GM21528 (cell line): ENCODE data around the gene SCNN1A.

Experiments used
- ATAC-seq: cut with Tn5 transposase; IDR thresholded peaks from one replicate; pipeline ENCODE4 v1.9.1; 2021; ENCODE audit warnings: mild to moderate bottlenecking, moderate library complexity; ENCODE audit not compliant: unreplicated experiment, low FRiP score

The SCNN1A gene

DNA sequence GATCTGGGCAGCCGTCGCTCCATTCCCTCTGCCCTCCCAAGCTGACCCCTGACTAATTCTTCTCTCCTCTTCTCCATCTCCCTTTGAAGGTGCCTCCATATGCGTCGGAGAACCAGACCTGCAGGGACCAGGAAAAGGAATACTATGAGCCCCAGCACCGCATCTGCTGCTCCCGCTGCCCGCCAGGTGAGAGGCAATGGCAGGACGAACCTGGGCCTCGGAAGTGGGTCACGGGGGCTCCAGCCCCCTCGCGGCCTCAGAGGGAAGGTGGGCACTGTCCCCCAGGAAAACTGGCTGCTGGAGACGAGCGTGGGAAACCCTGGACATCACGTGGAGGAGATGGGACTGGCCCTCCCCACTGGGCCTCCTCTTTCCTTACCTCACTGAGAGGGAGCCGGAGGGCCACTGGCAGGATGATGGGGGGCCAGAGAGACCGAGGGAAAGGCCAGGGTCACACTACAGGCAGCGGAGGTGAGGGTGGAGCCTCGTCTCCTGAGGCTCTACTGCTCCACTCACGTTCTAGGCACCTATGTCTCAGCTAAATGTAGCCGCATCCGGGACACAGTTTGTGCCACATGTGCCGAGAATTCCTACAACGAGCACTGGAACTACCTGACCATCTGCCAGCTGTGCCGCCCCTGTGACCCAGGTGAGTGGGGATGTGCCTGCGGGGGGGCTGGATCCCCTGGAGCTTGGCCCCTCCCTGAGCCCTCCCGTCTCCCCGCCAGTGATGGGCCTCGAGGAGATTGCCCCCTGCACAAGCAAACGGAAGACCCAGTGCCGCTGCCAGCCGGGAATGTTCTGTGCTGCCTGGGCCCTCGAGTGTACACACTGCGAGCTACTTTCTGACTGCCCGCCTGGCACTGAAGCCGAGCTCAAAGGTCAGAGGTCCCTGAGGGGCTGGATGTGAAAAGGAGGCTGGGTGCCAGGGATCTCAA, 9.4 kb upstream of the SCNN1A start:
- no peak for ATAC-seq

DNA sequence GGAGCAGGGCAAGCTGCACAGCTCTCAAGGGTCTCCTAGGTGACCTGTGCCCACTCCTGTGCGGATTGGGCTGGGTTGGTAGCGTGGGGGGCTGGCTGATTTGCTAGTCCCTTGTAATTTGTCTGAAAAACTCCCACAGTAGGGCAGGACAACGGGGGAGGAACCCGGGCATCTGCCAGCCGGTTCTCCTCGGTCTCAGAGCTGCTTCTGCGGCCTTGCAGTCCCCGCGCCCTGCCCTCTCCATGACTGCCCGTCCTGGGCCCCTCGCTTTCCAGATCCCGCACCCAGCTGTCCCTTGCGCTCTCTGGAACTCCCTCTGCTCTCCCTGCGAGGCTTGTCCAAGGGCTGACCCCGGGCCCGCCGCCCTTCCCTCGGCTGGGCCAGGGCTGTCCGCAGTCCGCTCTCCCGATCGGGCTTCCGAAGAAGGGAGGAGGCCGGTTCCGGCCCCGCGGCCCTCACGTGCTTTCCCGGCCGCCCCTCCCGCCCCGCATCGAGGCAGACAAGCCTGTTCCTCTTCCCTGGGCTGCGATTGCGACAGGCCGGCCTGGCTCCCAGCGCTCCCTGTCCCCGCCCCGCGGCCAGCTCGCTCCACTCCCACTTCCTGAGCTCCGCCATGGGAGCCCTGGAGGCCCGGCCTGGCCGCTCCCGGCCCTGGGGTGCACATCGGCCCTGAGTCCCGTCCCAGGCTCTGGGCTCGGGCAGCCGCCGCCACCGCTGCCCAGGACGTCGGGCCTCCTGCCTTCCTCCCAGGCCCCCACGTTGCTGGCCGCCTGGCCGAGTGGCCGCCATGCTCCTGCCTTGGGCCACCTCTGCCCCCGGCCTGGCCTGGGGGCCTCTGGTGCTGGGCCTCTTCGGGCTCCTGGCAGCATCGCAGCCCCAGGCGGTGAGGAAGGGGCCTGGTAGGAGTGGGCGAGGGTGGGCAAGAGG, 8.5 kb upstream of the SCNN1A start, which contains the start of gene LTBR:
LTBR (plus strand) TSS at position 591 of the 927 bp plus-strand sequence; CDS start at position 788, 197 bp downstream.
- ATAC-seq = no peak

DNA sequence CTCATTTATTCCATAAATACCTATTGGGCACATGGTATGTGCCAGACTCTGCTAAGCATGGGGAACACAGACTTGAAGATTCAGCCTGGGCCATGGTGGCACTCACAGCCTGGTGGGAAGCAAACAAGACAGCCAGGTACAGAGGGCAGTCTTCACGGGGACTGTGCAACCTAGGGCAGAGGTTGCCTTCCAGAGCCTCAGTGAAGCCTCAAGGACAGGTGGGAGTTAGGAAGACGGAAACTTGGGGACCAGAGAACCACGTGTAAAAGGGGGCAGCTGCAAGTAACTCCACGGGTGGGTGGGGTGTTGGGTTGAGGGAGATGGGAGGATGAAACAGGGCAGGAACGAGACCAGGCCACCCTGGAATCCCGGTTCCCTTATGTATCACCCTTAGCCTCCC, 7.6 kb upstream of the SCNN1A start:
- ATAC-seq = no peak

DNA sequence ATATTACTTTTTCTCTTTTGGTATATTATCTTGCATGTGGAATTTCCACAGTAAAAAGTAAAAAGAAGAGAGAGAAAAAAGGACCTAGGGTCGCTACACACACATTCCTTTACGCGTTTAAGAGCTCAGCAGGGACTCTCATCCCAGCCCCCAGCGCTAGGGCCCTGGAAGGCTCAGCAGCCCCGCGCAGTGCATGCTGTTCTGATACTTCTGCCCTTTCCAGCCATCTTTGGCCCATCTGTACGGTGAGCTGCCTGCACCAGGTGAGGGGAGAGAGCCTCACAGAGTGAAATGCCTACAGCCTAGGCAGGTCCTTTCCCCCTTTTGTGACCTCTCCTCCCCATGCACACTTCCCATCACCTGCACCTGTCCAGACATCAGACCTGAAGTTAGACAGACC, 7.0 kb upstream of the SCNN1A start:
- ATAC-seq = no peak

DNA sequence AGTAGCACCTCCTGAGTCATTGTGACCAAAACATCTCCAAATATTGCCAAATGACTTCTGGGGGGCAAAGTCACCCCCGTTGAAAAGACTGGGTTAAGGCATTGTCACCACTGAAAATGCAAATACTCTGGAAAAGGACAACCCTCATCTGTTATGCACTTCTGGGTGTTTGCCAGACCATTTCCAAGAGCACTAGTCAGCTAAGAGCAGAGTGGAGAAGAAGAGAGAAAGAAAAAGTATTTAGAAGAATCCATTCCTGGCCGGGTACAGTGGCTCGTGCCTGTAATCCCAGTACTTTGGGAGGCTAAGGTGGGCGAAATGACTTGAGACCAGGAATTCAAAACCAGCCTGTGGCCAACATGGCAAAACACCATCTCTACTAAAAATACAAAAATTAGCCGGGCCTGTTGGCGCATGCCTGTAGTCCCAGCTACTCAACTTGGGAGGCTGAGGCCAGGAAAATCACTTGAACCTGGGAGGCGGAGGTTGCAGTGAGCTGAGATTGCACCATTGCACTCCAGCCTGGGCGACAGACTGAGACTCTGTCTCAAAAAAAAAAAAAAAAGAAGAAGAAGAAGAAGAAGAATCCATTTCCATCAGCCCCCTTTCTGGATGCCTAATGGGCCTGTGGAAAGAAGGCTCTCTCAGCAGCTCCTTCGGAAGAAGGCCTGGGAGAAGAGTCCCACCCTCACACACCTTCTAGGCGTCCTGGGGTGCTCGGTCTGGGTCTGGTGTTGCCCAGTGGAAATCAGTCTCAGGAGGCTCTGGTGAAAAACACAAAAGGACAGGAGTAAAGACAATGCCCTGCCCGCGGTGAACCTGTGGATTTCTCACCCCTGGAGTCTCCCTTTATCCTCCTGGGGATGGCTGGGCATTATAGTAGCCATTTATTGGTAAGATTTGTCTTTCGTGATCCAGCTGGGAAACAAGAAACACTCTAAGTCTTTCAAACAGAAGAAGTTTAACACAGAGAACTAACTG, 5.1 kb upstream of the SCNN1A start:
- no peak for ATAC-seq

DNA sequence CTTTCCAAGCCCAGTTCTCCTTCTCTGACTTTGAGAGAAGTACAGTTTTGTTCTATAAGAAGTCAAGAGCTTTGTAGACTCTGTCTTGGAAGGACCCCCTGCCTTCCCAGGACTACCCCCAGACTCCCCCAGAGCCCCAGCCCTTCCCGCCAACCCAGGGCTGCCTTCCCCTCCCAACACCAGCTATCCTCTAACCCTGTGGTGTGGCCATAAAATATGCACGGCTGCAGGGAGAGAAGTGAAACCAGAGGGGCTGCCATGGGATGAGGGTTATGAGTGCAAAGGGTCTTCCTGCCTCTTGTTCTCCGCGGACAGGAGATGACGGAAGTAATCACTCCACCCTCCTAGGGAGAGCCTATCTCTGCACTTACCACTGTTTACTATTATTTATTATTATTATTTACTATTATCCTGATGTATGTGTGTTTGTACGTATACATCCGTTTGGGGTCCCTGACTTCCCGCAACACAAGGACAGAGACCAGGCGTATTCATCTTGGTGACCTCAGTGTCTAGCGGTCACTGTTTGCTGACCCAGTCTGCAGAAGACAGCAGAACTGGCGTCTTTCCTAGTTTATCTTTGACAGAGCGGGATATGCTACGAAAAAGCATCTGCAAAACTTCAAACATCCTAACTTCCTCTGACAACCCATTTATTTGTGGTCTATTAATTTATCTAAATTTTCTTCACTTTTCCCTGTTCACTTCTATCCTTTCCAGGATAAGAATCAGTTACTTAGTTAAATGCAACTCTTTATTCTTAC, 3.5 kb upstream of the SCNN1A start:
- ATAC-seq = no peak

DNA sequence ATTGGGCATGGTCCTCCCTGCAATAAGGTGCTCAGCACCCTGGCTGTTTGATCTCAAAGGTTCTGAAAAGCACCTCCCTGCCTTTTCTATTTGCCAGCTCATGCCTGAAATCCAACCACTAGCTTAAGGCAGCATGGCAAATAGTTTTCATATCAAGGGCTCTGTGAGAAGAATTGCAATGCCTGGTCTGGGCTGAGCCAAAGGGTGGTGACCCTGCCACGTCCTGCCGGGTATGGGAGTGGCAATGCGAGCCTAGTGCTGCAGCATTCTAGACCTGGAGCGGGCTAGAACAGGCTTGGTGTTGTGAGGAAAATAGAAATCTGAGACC, 2.3 kb upstream of the SCNN1A start:
- ATAC-seq = no peak

DNA sequence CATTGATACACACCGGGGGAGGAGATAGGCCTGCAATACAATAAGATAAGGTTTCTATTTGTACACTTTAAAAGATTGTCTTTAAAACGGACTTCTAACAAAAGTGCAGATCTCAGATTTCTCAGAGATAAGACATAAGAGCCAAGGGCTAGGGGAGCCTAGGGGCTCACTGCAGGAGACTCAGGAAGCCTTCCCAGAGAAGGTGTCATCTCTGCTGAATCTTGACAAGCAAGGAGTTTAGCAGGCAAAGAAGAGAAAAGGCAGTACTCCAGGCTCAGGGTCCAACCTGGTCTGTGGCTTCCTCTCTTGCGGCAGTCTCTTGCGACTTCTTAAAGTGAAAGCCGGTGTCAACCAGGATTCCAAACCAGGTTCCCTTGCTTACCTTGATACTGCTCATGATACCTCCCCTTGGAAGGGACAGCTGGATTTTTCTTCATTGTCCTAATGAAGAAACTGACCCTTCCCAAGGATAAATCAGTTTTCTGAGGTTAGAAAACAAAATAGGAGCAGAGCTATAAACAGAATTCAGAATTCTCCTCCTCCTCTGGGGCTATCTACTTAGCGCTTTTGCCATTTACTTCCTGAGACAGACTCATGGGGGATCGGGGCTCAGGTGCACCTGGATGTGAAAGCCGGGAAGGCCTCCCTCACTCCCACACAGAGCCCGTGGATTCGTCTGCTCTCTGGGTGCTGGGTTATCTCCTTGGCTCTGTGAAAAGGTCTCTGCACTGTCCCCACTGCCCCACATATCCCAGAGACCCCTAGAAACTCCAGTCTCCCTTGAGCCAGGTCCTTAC, 1.7 kb upstream of the SCNN1A start:
- no peak for ATAC-seq

DNA sequence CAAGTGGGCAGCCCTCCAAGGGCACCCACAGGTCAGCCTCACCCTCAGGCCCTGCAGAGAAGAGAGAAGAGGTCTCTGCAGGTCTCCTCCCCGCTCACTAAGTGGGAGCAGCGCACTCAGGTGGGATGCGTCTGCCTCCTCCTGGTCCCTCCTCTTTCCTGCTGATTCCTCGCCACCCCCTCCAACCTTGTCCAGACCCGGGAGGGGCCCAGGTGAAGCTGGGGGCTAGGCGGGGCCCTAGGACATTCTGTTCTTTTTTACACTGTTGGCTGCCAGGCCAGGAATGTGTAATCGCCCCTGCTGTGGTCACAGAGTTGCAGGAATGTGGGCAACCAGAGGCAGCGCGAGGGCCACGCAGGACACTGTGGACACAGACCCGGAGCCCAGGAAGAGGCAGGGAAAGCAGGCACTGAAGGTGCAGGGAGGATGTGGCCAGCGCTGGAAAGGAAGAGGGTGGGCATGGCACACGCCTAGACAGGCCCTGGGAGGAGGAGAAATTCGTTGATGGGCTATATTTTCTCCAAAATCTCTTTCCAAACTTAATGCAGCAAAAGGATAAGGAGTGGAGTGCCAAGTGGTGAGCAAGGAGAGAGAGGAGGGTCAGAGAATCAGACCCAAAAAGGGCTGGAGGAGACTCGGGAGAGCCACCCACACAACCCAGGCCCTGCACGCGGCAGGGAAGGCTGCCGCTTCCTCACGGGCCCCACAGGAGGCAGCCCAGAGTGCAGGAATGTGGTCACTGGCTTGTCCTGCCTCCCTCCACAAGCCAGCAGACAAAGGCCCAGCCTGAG, 911 bp upstream of the SCNN1A start:
- no peak for ATAC-seq

DNA sequence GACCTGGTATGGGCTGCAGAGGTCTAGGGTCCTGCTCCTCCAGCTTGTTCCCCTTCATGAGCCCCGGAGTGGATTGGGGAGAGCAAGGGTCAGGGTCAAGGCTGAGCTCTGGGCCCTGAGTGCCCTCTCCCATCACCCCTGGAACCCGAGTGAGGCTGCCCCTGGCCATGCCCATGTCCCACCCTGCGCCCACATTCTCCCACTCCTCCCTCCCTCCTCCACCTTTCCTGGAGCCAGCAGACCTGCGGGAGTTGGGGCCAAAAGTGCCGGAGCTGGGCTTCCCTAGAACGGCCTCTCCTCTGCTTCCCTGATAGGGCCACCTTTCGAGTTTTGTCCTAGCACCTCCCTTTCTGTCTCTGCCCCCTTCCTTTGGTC, 590 bp downstream of the SCNN1A start:
- ATAC-seq = no peak

DNA sequence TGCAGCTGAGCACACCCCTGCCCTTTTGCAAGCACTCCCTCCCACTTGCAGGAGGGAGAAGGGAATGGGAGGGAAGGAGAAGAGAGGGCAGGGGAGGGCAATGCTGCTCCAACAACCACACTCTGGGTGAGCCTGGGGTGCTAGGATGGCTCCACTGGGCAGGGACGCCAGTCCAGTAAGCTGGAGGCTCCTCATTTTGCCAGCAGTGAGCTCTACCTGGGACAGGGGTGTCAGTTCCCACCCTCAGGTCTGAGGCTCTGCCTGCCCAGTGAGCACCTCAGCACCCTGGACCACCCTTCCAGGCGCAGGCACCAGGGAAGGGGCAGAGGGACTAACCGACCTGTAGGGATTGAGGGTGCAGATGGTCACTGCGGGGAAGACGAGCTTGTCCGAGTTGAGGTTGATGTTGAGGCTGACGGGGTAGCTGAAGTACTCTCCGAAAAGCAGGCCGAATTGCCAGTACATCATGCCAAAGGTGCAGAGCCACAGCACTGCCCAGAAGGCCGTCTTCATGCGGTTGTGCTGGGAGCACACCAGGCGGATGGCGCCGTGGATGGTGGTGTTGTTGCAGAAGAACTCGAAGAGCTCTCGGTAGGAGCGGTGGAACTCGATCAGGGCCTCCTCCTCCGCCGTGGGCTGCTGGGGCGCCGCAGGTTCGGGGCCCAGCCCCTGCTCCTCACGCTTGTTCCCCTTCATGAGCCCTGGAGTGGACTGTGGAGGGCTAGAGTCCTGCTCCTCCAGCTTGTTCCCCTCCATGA, 1.2 kb downstream of the SCNN1A start:
- ATAC-seq = no peak

DNA sequence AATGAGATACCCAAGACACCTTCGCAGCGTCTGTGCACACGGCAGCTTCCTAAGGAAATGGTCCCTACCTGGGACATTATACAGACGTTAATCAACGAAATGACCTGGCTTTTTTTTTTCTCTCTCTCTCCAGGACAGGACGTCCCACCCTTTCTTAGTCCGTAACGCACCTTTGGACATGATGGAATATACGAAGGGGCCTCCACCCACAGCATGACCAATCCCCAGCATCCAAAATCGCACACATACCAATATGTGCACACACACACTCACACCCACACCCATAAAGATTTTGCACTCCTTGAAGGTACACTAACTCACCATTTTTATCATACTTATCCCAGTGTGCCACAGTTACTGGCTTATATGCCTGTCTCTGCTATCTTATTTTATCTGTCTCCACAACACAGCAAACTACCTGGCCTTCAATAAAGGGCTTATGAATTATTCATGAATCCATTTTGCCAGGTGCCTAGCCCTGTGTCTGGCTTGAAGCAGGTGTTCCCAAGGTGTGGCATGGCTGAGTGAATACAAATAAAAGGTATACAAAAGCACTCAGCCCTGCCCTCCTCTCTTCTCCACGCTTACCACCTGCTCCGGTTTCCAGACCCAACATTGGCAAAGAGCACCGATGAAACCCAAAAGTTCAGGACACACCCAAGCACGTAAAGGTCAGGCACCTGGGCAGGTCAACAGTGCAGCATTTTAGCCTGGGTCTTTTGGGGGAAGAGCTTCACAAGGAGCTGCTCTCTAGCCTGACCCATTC, 2.2 kb downstream of the SCNN1A start:
- ATAC-seq = no peak

DNA sequence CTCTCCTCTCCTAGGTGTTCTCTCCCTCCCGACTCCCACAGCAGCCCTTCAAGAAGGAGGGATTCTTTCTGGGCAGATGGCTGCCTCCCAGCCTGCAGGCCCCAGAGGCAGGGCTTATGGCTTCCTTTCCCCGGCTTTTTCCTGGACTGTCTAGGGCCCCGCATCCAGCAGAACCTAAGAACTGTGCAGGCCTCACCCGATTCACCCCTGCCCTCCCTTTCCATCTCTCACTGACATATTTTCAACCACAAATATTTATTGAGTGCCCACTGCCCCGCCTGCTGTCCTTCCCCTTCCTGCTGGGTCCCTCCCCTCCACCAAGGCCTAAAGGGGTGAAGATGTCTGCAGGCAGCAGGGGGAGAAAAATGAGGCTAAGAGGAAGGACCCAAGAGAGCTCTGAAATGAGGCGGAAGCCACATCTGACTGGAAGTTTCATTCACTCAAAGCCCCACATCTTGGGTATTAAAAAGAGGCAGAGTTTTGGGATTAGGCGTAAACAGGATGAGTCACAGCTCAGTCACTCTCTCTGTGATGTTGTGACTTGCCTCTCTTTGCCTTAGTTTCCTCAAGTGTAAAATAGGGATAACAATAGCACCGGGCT, 2.9 kb downstream of the SCNN1A start:
- ATAC-seq = no peak

DNA sequence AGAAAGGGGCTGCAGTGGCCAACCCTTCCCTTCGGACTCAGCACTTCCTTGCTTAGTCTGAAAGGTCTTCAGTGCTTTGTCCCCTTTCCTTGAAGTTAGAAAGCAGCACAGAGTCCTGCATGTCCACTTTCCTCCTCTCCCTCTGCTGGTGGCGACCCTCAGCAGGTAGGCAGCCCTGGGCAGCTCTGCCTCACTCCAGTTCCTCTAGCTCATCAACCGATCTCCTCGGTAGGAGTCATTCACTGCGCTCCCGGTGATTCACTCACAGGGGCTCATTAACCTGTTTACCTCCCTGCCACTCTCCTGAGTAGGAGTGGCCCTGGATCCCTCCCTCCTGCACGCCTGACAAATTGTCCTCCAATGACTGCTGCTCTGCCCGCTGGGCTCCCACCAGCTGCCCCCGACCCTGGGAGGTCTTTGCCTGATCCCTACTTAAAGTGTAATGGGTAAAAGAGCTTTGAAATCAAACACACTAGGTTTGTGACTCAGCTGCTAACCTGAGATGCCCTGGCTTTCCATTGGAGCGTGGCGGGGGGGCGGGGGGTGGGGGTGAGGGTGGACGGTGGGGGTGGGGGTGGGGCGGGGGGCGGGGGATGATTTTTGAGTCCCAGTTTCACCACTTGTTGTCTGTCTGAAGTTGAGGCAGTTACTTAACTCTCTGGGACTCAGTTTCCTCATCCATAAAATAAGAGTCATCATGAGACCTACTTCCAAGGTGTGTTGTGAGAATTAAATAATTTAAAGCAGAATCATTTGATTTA, 4.2 kb downstream of the SCNN1A start:
- ATAC-seq = no peak

DNA sequence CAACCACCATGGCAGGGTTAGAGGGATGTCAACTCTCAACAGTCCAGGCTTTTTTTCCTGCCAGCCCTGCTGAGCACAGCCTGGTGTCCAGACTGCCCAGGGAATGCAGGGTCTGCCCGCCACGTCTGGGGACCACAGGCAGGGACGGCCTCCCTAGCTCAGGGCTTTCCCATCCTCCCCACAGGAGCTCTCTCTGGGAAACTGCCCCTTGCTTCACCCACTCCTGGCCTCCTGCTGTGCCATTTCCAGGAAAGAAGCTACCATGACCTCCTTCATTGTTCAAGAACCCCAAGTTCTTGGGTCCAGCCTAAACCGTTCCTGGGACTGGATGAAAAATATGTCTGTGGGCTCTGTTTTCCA, 4.8 kb downstream of the SCNN1A start:
- ATAC-seq = no peak
